Rectal smooth muscle tissue (tissue), 1 donor: ENCODE measurements around the gene NCKAP5.
"Not testable (repeated sequence)": the region's sequence is repeated elsewhere in the genome, so short reads cannot be mapped to it uniquely, and the experiment has no call there.

Experiments used
- H3K27ac ChIP-seq: one replicate; pipeline ENCODE4 v1.7.0; 2013; ENCODE audit warnings: low read depth, low read length, inconsistent platforms
- H3K27me3 ChIP-seq: one replicate; pipeline ENCODE4 v1.7.0; 2013; ENCODE audit warnings: low read length; ENCODE audit not compliant: control insufficient read depth, insufficient read depth
- H3K36me3 ChIP-seq: one replicate; pipeline ENCODE4 v1.7.0; 2013; ENCODE audit warnings: low read length; ENCODE audit not compliant: control insufficient read depth, insufficient read depth
- H3K4me1 ChIP-seq: one replicate; pipeline ENCODE4 v1.7.0; 2013; ENCODE audit warnings: low read length; ENCODE audit not compliant: control insufficient read depth, insufficient read depth
- H3K4me3 ChIP-seq: one replicate; pipeline ENCODE4 v1.7.0; 2013; ENCODE audit warnings: low read length
- H3K9ac ChIP-seq: one replicate; pipeline ENCODE4 v1.7.0; 2013; ENCODE audit warnings: low read length

NCKAP5 gene

DNA sequence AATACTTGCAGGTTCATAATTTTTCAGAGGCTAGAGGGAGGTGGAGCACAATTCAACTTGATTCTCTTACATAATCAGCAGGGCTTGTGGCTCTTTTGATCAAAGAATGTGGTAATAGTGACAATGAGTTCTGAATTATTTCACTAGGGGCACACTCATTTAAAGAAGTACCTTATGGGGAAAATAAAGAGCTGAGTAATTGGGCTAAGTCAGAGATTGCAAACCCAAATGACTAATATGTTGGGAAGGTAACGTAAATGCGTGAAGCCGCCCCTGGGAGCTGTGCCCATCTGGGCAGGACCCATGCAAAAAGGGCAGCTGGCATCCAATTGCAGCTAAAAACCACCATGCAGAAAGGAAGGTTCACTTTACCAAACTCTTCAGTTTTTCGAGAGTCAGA lies 35.3 kb downstream of the NCKAP5 start:
- Histone ChIP-seq H3K27me3 (no peaks in the 10 kb centered on the region), H3K9ac (no peak overlapping the region), H3K4me1 (no peaks in the 10 kb centered on the region), H3K4me3 (no peak overlapping the region), H3K27ac (no peak overlapping the region), H3K36me3 (no peaks in the 10 kb centered on the region)

DNA sequence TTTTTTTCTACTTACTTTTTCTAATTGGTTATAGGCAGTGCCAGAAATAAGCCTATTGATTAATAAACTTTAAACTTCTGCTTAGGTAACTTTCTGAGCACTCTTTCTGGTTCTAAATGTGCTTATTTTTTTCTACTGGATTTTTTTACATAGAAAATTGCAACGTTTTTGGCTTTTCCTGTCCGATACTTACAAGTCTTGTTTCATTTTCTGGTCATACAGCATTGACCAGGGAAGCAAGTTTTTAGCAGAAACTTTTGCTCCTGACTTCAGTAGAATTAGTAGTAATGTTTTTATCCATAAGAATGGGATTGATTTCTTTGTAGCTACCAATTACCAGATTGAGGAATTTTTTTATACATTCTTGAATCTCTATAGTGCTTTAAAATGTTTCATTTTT lies 36.9 kb downstream of the NCKAP5 start:
- Histone ChIP-seq H3K27ac (no peak overlapping the region), H3K27me3 (no peaks in the 10 kb centered on the region), H3K9ac (no peak overlapping the region), H3K4me1 (no peaks in the 10 kb centered on the region), H3K36me3 (no peaks in the 10 kb centered on the region), H3K4me3 (no peak overlapping the region)

DNA sequence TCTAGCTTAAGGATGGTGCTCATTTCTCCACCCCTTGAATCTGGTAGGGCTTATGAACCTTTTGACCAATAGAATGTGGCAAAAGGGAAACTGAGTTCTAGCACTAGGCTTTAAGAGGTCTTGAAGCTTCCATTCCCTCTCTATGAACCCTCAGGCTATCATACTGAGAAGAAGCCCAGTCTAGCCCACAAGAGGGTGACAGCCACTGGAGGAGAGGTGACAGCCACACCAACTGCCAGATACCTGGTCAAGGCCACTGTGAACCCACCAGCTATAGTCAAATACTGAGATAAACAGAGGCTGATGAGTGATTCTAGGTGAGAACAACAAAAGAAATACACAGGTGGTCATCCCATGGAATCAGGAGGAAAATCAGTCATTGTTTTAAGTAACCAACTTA lies 37.6 kb downstream of the NCKAP5 start:
- Histone ChIP-seq H3K27ac (no peak overlapping the region), H3K4me3 (no peak overlapping the region), H3K9ac (no peak overlapping the region), H3K36me3 (no peaks in the 10 kb centered on the region), H3K4me1 (no peaks in the 10 kb centered on the region), H3K27me3 (no peaks in the 10 kb centered on the region)

DNA sequence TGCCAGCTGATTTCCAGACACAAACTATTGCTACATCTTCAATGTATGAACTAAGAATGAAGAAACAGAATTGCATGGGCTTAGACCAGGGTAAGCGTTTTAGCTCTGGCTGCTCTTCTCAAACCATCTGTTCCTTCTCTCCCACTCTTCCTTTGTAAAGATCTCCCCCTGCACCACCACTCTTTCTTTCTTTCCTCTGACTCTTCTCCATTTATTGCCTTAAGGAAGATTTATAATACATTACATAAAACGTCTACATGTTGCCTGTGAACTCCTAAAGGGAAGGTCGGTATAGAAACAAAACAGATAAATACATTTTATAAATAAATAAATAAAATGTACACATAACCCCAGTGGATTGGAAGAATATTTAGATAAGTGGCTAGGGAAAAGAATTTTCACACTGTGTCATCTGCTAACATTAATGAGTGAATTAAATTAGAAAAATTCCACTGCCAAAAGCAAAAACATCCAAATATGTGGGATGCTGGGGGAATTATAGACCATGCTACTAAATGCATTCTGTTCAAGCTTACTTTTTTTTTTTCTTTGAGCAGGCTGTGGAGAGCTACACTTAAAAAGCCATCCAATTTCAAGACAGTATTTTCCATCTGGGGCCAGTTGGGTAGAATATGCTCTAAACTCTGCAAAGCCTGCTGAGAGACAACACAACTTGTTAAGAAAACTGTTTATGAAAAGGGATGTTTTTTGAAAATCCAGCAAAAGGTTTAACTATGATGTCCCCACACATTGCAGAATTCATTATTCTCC lies 41.5 kb downstream of the NCKAP5 start:
- no peak overlapping the region for H3K9ac ChIP-seq
- no peak overlapping the region for H3K27ac ChIP-seq
- H3K36me3 ChIP-seq: no peaks in the 10 kb centered on the region
- no peak overlapping the region for H3K4me3 ChIP-seq
- H3K27me3 ChIP-seq: no peaks in the 10 kb centered on the region
- no peaks in the 10 kb centered on the region for H3K4me1 ChIP-seq

GRCh38 chr2:133525613-133526529 lies 42.4 kb downstream of the NCKAP5 start:
- no peak overlapping the region for H3K9ac ChIP-seq
- H3K27me3 ChIP-seq: no peaks in the 10 kb centered on the region
- H3K36me3 ChIP-seq: no peaks in the 10 kb centered on the region
- H3K4me1 ChIP-seq: no peaks in the 10 kb centered on the region
- no peak overlapping the region for H3K27ac ChIP-seq
- H3K4me3 ChIP-seq: no peak overlapping the region

GRCh38 chr2:133525090-133525489 lies 43.2 kb downstream of the NCKAP5 start:
- Histone ChIP-seq H3K36me3 (no peaks in the 10 kb centered on the region), H3K4me3 (no peak overlapping the region), H3K27me3 (no peaks in the 10 kb centered on the region), H3K9ac (no peak overlapping the region), H3K27ac (no peak overlapping the region), H3K4me1 (no peaks in the 10 kb centered on the region)

GRCh38 chr2:133523406-133523805 lies 44.9 kb downstream of the NCKAP5 start:
- H3K4me1 ChIP-seq: no peaks in the 10 kb centered on the region
- no peak overlapping the region for H3K27ac ChIP-seq
- H3K27me3 ChIP-seq: no peaks in the 10 kb centered on the region
- H3K4me3 ChIP-seq: no peak overlapping the region
- H3K36me3 ChIP-seq: no peaks in the 10 kb centered on the region
- no peak overlapping the region for H3K9ac ChIP-seq

DNA sequence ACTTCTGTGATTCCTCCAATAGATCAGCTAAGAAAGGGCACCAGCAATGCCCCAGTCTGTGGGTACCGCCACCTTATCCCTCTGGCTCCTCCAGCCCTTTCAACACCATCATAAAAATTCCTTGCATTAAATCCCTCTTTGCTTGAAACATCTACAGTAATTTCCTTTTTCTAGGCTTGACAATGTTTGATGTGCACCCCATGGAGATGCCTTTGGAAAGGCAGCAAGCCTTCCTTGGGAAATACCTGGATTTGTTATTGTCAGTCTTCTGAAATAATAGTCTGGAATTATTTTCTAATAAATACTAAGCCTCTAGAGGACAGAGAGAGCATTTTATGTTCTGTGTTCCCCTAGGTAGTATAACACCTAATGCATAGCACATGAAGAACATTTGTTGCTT lies 46.1 kb downstream of the NCKAP5 start:
- no peaks in the 10 kb centered on the region for H3K4me1 ChIP-seq
- no peaks in the 10 kb centered on the region for H3K27me3 ChIP-seq
- no peak overlapping the region for H3K4me3 ChIP-seq
- H3K9ac ChIP-seq: no peak overlapping the region
- H3K36me3 ChIP-seq: no peaks in the 10 kb centered on the region
- H3K27ac ChIP-seq: no peak overlapping the region

GRCh38 chr2:133521146-133521745 lies 47.0 kb downstream of the NCKAP5 start:
- H3K36me3 ChIP-seq: no peaks in the 10 kb centered on the region
- H3K4me1 ChIP-seq: no peaks in the 10 kb centered on the region
- H3K4me3 ChIP-seq: no peak overlapping the region
- H3K27me3 ChIP-seq: no peaks in the 10 kb centered on the region
- no peak overlapping the region for H3K9ac ChIP-seq
- H3K27ac ChIP-seq: no peak overlapping the region

DNA sequence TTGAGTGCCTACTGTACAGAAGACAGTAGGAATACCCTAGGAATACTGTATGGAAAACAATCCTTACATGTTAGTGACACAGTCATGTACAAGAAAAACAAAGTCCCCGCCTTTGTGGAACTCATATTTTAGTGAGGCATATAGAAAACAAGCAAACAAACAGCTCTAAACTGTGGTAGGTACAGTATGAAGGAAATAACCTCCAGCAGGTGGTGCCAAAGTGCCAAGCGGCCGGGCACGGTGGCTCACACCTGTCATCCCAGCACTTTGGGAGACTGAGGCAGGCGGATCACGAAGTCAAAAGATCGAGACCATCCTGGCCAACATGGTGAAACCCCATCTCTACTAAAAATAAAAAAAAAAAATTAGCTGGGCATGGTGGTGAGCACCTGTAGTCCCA lies 48.6 kb downstream of the NCKAP5 start:
- not testable (repeated sequence) for H3K27me3 ChIP-seq, H3K4me1 ChIP-seq, H3K36me3 ChIP-seq, H3K9ac ChIP-seq, H3K4me3 ChIP-seq, H3K27ac ChIP-seq

GRCh38 chr2:133518700-133519344 lies 49.4 kb downstream of the NCKAP5 start:
- Histone ChIP-seq H3K27me3 (no peaks in the 10 kb centered on the region), H3K36me3 (no peaks in the 10 kb centered on the region), H3K27ac (no peak overlapping the region), H3K4me3 (no peak overlapping the region), H3K9ac (no peak overlapping the region), H3K4me1 (no peaks in the 10 kb centered on the region)

DNA sequence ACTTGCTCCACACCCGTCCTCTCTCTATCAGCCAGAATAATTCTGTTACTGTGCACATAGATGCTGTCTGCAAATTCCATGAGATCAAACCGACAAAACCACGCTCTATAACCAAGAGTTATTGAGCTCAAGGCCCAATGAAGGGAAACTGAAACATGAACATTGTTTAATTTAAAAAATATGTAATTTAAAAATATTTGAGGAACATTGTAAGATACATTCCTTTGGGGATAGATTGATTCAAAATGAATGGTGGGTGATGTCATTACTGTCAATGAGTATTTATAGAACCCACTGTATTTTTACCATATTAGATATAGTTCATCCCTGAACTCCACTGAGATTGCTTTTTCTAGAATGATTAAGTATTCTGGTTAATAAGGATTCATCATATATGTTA lies 50.4 kb downstream of the NCKAP5 start:
- Histone ChIP-seq H3K27me3 (no peaks in the 10 kb centered on the region), H3K4me1 (no peaks in the 10 kb centered on the region), H3K4me3 (no peak overlapping the region), H3K9ac (no peak overlapping the region), H3K36me3 (no peaks in the 10 kb centered on the region), H3K27ac (no peak overlapping the region)
